Endodermal cell (in vitro differentiated cells): Measurements from ENCODE around the gene ATP10D. TPM values are rescaled to one million over a fixed set of nuclear protein-coding genes. Genes with fewer than 3 reads are reported as not detected.
"Not testable (repeated sequence)": the region's sequence is repeated elsewhere in the genome, so short reads cannot be mapped to it uniquely, and the experiment has no call there.

Experiments
- DNase-seq: peaks from one replicate; pipeline ENCODE4 v3.0.0-alpha.2; 2017
- H3K27ac ChIP-seq: 2 replicates; pipeline ENCODE4 v1.5.1; 2013; ENCODE audit warnings: mild to moderate bottlenecking, low read depth, low read length, moderate library complexity
- H3K27me3 ChIP-seq: 2 replicates; pipeline ENCODE4 v1.6.1; 2013; ENCODE audit warnings: mild to moderate bottlenecking, low read length, moderate library complexity; ENCODE audit not compliant: insufficient read depth, control insufficient read depth, poor library complexity, severe bottlenecking
- H3K36me3 ChIP-seq: 2 replicates; pipeline ENCODE4 v1.7.0; 2013; ENCODE audit warnings: mild to moderate bottlenecking, low read length, moderate library complexity; ENCODE audit not compliant: control insufficient read depth, insufficient read depth
- H3K4me1 ChIP-seq: one replicate; pipeline ENCODE4 v1.7.0; 2013; ENCODE audit warnings: low read length; ENCODE audit not compliant: control insufficient read depth, insufficient read depth
- H3K4me3 ChIP-seq: 2 replicates; pipeline ENCODE4 v1.5.1; 2013; ENCODE audit warnings: mild to moderate bottlenecking, low read length, moderate library complexity
- H3K9ac ChIP-seq: 2 replicates; pipeline ENCODE4 v1.6.1; 2013; ENCODE audit warnings: mild to moderate bottlenecking, low read length, moderate library complexity; ENCODE audit not compliant: poor library complexity, severe bottlenecking; ENCODE audit errors: extremely low read depth
- H3K9me3 ChIP-seq: 2 replicates; pipeline ENCODE4 v1.6.1; 2013; ENCODE audit warnings: mild to moderate bottlenecking, low read length, moderate library complexity; ENCODE audit not compliant: control insufficient read depth
- H3K27ac Mint-ChIP-seq: 2 replicates; pipeline ENCODE4 v1.8.0; 2020; ENCODE audit warnings: mixed read lengths
- H3K27me3 Mint-ChIP-seq: 2 replicates; pipeline ENCODE4 v1.8.0; 2021; ENCODE audit warnings: mild to moderate bottlenecking, mixed read lengths; ENCODE audit not compliant: insufficient read depth
- H3K36me3 Mint-ChIP-seq: 2 replicates; pipeline ENCODE4 v1.8.0; 2020; ENCODE audit warnings: low read depth, mixed read lengths
- H3K4me1 Mint-ChIP-seq: 2 replicates; pipeline ENCODE4 v1.8.0; 2020; ENCODE audit warnings: mixed read lengths
- H3K4me3 Mint-ChIP-seq: 2 replicates; pipeline ENCODE4 v1.8.0; 2020; ENCODE audit warnings: mild to moderate bottlenecking, moderate library complexity, mixed read lengths
- H3K9me3 Mint-ChIP-seq: 2 replicates; pipeline ENCODE4 v1.8.0; 2020; ENCODE audit warnings: mild to moderate bottlenecking, mixed read lengths
- CTCF ChIP-seq: fragments of 200-600 bp; sonication (generic); conservative IDR thresholded peaks from 2 replicates; pipeline ENCODE4 v1.5.0; 2021; ENCODE audit warnings: antibody characterized with exemption, mild to moderate bottlenecking
- WGBS, 2 experiments: methylation state at CpG; one replicate each; pipeline versions ENCODE4 v1.1.5 to v1.1.7; 2013; ENCODE audit warnings: missing lambda C conversion rate in 2 of 2, mixed read lengths in 1 of 2; ENCODE audit not compliant: insufficient coverage in 1 of 2, insufficient read length in 1 of 2; 5-methylcytosine and 5-hydroxymethylcytosine counted together
- total RNA-seq, 2 donors: library from RNA; stranded (reverse); fragmentation: NEBNext Ultra II Directional in 1 of 2; extraction: Animal tissue kit (Norgen Biotek cat#: 25700) in 1 of 2; gene quantifications; 2 replicates in 1 of 2; 3 replicates in 1 of 2; pipeline ENCODE4 v1.2.1, GENCODE V29; 2021

ATP10D gene
- total RNA-seq, 2 donors from 2014 or later, result 0.27 to 1.1 TPM

- no peak overlapping the region for H3K9ac ChIP-seq
- H3K4me3 ChIP-seq, result no peak overlapping the region
- H3K27ac ChIP-seq, result no peak overlapping the region
- H3K27ac Mint-ChIP-seq, result no peak overlapping the region
- peaks cover 5% of the 10 kb centered on the region for H3K9me3 Mint-ChIP-seq
- no peak overlapping the region for H3K4me3 Mint-ChIP-seq
- DNase-seq, result no peak
- no peak for TF ChIP-seq CTCF
- peaks cover 30% of the 10 kb centered on the region for H3K27me3 Mint-ChIP-seq
- peaks cover 9% of the 10 kb centered on the region for H3K4me1 Mint-ChIP-seq
- WGBS, 2 experiments, result 83 to 84% methylated on average over 2 to 3 of the region's 3 CpGs
- H3K36me3 Mint-ChIP-seq, result no peaks in the 10 kb centered on the region
- H3K36me3 ChIP-seq, result no peaks in the 10 kb centered on the region
- H3K9me3 ChIP-seq, result peaks cover 8% of the 10 kb centered on the region
- H3K4me1 ChIP-seq, result no peaks in the 10 kb centered on the region
- H3K27me3 ChIP-seq, result peaks cover 41% of the 10 kb centered on the region
These were observed 907 bp upstream of the ATP10D start for GRCh38 chr4:47484168-47484567.

- peaks cover 32% of the 10 kb centered on the region for H3K27me3 Mint-ChIP-seq
- Histone ChIP-seq H3K27ac (no peak overlapping the region), H3K9me3 (peaks cover 8% of the 10 kb centered on the region), H3K9ac (peak overlapping the region; percentile 56), H3K4me1 (no peaks in the 10 kb centered on the region), H3K36me3 (no peaks in the 10 kb centered on the region), H3K27me3 (peaks cover 41% of the 10 kb centered on the region), H3K4me3 (peak overlapping the region; percentile 89)
- peak overlapping the region; percentile 77 for H3K4me3 Mint-ChIP-seq
- H3K9me3 Mint-ChIP-seq, result peaks cover 5% of the 10 kb centered on the region
- no peak for DNase-seq
- H3K36me3 Mint-ChIP-seq, result no peaks in the 10 kb centered on the region
- peaks cover 9% of the 10 kb centered on the region for H3K4me1 Mint-ChIP-seq
- 13% methylated on average over 3 of the region's 14 CpGs; no CpG with 5 or more reads in 1 of the 2 experiments for WGBS, 2 experiments
- no peak for TF ChIP-seq CTCF
- peak overlapping the region; percentile 85 for H3K27ac Mint-ChIP-seq
These were observed 693 bp downstream of the ATP10D start for GRCh38 chr4:47485768-47486167.

- H3K4me1 ChIP-seq, result no peaks in the 10 kb centered on the region
- Mint-ChIP-seq H3K27me3 (peaks cover 31% of the 10 kb centered on the region), H3K27ac (no peak overlapping the region), H3K4me1 (peaks cover 9% of the 10 kb centered on the region), H3K36me3 (no peaks in the 10 kb centered on the region), H3K9me3 (peaks cover 5% of the 10 kb centered on the region), H3K4me3 (peak overlapping the region; percentile 77)
- WGBS, 2 experiments, result 83 to 87% methylated on average over 5 of the region's 5 CpGs
- DNase-seq, result no peak
- no peak overlapping the region for H3K27ac ChIP-seq
- peak overlapping the region; percentile 89 for H3K4me3 ChIP-seq
- no peak overlapping the region for H3K9ac ChIP-seq
- peaks cover 8% of the 10 kb centered on the region for H3K9me3 ChIP-seq
- H3K27me3 ChIP-seq, result peaks cover 41% of the 10 kb centered on the region
- TF ChIP-seq CTCF, result no peak
- no peaks in the 10 kb centered on the region for H3K36me3 ChIP-seq
These were observed 1.2 kb downstream of the ATP10D start for GRCh38 chr4:47486231-47486673.

GRCh38 chr4:47486727-47487126 lies 1.7 kb downstream of the ATP10D start:
- not testable (repeated sequence) for H3K27ac ChIP-seq, H3K36me3 Mint-ChIP-seq, H3K9me3 ChIP-seq, H3K4me3 Mint-ChIP-seq, H3K4me1 ChIP-seq, H3K27ac Mint-ChIP-seq, H3K9me3 Mint-ChIP-seq, H3K36me3 ChIP-seq, H3K4me3 ChIP-seq, H3K4me1 Mint-ChIP-seq, H3K9ac ChIP-seq, DNase-seq
- H3K27me3 Mint-ChIP-seq, result peaks cover 29% of the 10 kb centered on the region
- whole genome bisulfite sequencing, 2 experiments, result 82 to 94% methylated on average over 3 to 9 of the region's 9 CpGs
- peaks cover 41% of the 10 kb centered on the region for H3K27me3 ChIP-seq
